H9 (cell line): ENCODE results near the gene TRAF2. TPM values are rescaled to one million over a fixed set of nuclear protein-coding genes. Genes with fewer than 3 reads are reported as not detected.

Experiments used
- DNase-seq: peaks from one replicate; pipeline ENCODE4 v3.0.0-alpha.2; 2017
- H2AFZ ChIP-seq: one replicate; pipeline ENCODE4 v1.6.1; 2013; ENCODE audit warnings: mild to moderate bottlenecking, low read length, control low read depth, moderate library complexity
- H2AK5ac ChIP-seq: 2 replicates; pipeline ENCODE4 v1.6.1; 2013; ENCODE audit warnings: low read length, control low read depth, mixed read lengths; ENCODE audit not compliant: insufficient read length
- H2BK120ac ChIP-seq: one replicate; pipeline ENCODE4 v1.6.1; 2013; ENCODE audit warnings: low read depth, mild to moderate bottlenecking, low read length, control low read depth, inconsistent platforms; ENCODE audit not compliant: poor library complexity, severe bottlenecking
- H2BK12ac ChIP-seq: 2 replicates; pipeline ENCODE4 v1.6.1; 2013; ENCODE audit warnings: low read length, control low read depth, mixed read lengths, low read depth; ENCODE audit not compliant: insufficient read length
- H2BK15ac ChIP-seq: 2 replicates; pipeline ENCODE4 v1.6.1; 2013; ENCODE audit warnings: low read depth, low read length, control low read depth
- H2BK20ac ChIP-seq: one replicate; pipeline ENCODE4 v1.6.1; 2013; ENCODE audit warnings: low read depth, mild to moderate bottlenecking, low read length, control low read depth, inconsistent platforms; ENCODE audit not compliant: poor library complexity, severe bottlenecking
- H2BK5ac ChIP-seq: 2 replicates; pipeline ENCODE4 v1.6.1; 2013; ENCODE audit warnings: low read length, control low read depth, mixed read lengths; ENCODE audit not compliant: insufficient read length
- H3K14ac ChIP-seq: 2 replicates; pipeline ENCODE4 v1.6.1; 2013; ENCODE audit warnings: low read length, control low read depth; ENCODE audit not compliant: insufficient read depth
- H3K18ac ChIP-seq: 2 replicates; pipeline ENCODE4 v1.6.1; 2013; ENCODE audit warnings: low read depth, mild to moderate bottlenecking, mixed read lengths, low read length, control low read depth; ENCODE audit not compliant: insufficient read length
- H3K23ac ChIP-seq: 2 replicates; pipeline ENCODE4 v1.6.1; 2013; ENCODE audit warnings: low read length, control low read depth, mixed read lengths, low read depth; ENCODE audit not compliant: insufficient read length
- H3K23me2 ChIP-seq: 2 replicates; pipeline ENCODE4 v1.6.1; 2013; ENCODE audit warnings: low read depth, mild to moderate bottlenecking, mixed read lengths, low read length, control low read depth; ENCODE audit not compliant: insufficient read length, poor library complexity, severe bottlenecking
- H3K27ac ChIP-seq: 2 replicates; pipeline ENCODE4 v1.5.1; 2013; ENCODE audit warnings: low read length, control low read depth, mixed read lengths, low read depth; ENCODE audit not compliant: insufficient read length
- H3K27me3 ChIP-seq: 2 replicates; pipeline ENCODE4 v1.6.1; 2013; ENCODE audit warnings: low read length, control low read depth, inconsistent platforms; ENCODE audit not compliant: insufficient read depth
- H3K4ac ChIP-seq: 2 replicates; pipeline ENCODE4 v1.6.1; 2013; ENCODE audit warnings: low read depth, mild to moderate bottlenecking, control low read depth, inconsistent platforms, low read length, moderate library complexity
- H3K4me1 ChIP-seq: 2 replicates; pipeline ENCODE4 v1.6.1; 2013; ENCODE audit warnings: low read length, control low read depth, inconsistent platforms; ENCODE audit not compliant: insufficient read depth
- H3K4me2 ChIP-seq: 2 replicates; pipeline ENCODE4 v1.6.1; 2013; ENCODE audit warnings: low read length, control low read depth, mixed read lengths; ENCODE audit not compliant: insufficient read length, insufficient read depth
- H3K56ac ChIP-seq: 2 replicates; pipeline ENCODE4 v1.6.1; 2013; ENCODE audit warnings: low read depth, mild to moderate bottlenecking, mixed read lengths, low read length, control low read depth; ENCODE audit not compliant: insufficient read length
- H3K79me1 ChIP-seq: 2 replicates; pipeline ENCODE4 v1.6.1; 2013; ENCODE audit warnings: low read depth, mild to moderate bottlenecking, moderate library complexity, low read length, control low read depth, inconsistent platforms; ENCODE audit not compliant: insufficient read depth, poor library complexity, severe bottlenecking
- H3K79me2 ChIP-seq: 2 replicates; pipeline ENCODE4 v1.6.1; 2013; ENCODE audit warnings: low read length, control low read depth, inconsistent platforms; ENCODE audit not compliant: insufficient read depth
- H3K9ac ChIP-seq: 2 replicates; pipeline ENCODE4 v1.6.1; 2013; ENCODE audit warnings: low read length, control low read depth, mixed read lengths; ENCODE audit not compliant: insufficient read length; ENCODE audit errors: extremely low read depth
- H3K9me3 ChIP-seq: one replicate; pipeline ENCODE4 v1.6.1; 2013; ENCODE audit warnings: low read depth, low read length, inconsistent platforms; ENCODE audit not compliant: control insufficient read depth
- H3T11ph ChIP-seq: one replicate; pipeline ENCODE4 v1.6.1; 2013; ENCODE audit warnings: mild to moderate bottlenecking, low read length, control low read depth, inconsistent platforms
- H4K20me1 ChIP-seq: one replicate; pipeline ENCODE4 v1.6.1; 2013; ENCODE audit not compliant: control insufficient read depth, insufficient read length, insufficient read depth
- H4K5ac ChIP-seq: 2 replicates; pipeline ENCODE4 v1.6.1; 2013; ENCODE audit warnings: low read depth, mild to moderate bottlenecking, mixed read lengths, low read length, control low read depth; ENCODE audit not compliant: insufficient read length
- H4K8ac ChIP-seq: replicated peaks from 2 replicates; pipeline ENCODE4 v1.6.1; 2013; ENCODE audit warnings: low read length, control low read depth, mixed read lengths, low read depth; ENCODE audit not compliant: insufficient read length
- H4K91ac ChIP-seq: 2 replicates; pipeline ENCODE4 v1.6.1; 2013; ENCODE audit warnings: low read depth, mild to moderate bottlenecking, moderate library complexity, mixed read lengths, low read length, control low read depth; ENCODE audit not compliant: insufficient read length
- H3K27ac Mint-ChIP-seq, 3 experiments: 2 replicates in 2 of 3; 3 replicates in 1 of 3; pipeline ENCODE4 v1.8.0; 2020 to 2021; ENCODE audit warnings: mixed read lengths in 3 of 3, mild to moderate bottlenecking in 1 of 3, moderate library complexity in 1 of 3
- H3K27me3 Mint-ChIP-seq: 2 replicates; pipeline ENCODE4 v1.8.0; 2021; ENCODE audit warnings: low read depth, mild to moderate bottlenecking, moderate library complexity, mixed read lengths
- H3K36me3 Mint-ChIP-seq, 3 experiments: 2 replicates in 2 of 3; 3 replicates in 1 of 3; pipeline ENCODE4 v1.8.0; 2020 to 2021; ENCODE audit warnings: low read depth in 3 of 3, mixed read lengths in 3 of 3; ENCODE audit not compliant: insufficient read depth in 1 of 3
- H3K4me1 Mint-ChIP-seq, 2 experiments: 2 replicates each; pipeline ENCODE4 v1.8.0; 2020; ENCODE audit warnings: mixed read lengths in 2 of 2
- H3K4me3 Mint-ChIP-seq, 2 experiments: 2 replicates in 1 of 2; 3 replicates in 1 of 2; pipeline ENCODE4 v1.8.0; 2020 to 2021; ENCODE audit warnings: mild to moderate bottlenecking in 2 of 2, mixed read lengths in 2 of 2, moderate library complexity in 1 of 2
- H3K9me3 Mint-ChIP-seq, 2 experiments: 2 replicates in 1 of 2; 3 replicates in 1 of 2; pipeline ENCODE4 v1.8.0; 2020; ENCODE audit warnings: mild to moderate bottlenecking in 2 of 2, mixed read lengths in 2 of 2, moderate library complexity in 1 of 2
- CTCF ChIP-seq: fragments of 200-600 bp; sonication (generic); conservative IDR thresholded peaks from 3 replicates; pipeline ENCODE4 v1.8.0; 2021; ENCODE audit warnings: antibody characterized with exemption, mild to moderate bottlenecking
- WGBS: extraction: QIAGEN DNeasy Blood & Tissue Kit; methylation state at CpG from one replicate; pipeline ENCODE4 v1.1.7; 2013; ENCODE audit warnings: missing lambda C conversion rate, low lambda C conversion rate, mixed read lengths; ENCODE audit not compliant: insufficient read length; ENCODE audit errors: extremely low coverage; 5-methylcytosine and 5-hydroxymethylcytosine counted together
- total RNA-seq: library from RNA; stranded (reverse); gene quantifications from 2 replicates; pipeline ENCODE4 v1.2.1, GENCODE V29; 2021

Gene TRAF2
- total RNA-seq, 1 experiment from 2014 or later, result 48.8 TPM

- Mint-ChIP-seq H3K4me1 (peaks cover 10 to 18% of the 10 kb centered on the region in 2 experiments), H3K36me3 (peaks cover 0 to 2% (median 0%) of the 10 kb centered on the region in 3 experiments; a peak in 2 of 7 replicates), H3K9me3 (no peaks in the 10 kb centered on the region), H3K4me3 (peak overlapping the region; percentile 68 to 74; a peak in 4 of 5 replicates), H3K27me3 (no peaks in the 10 kb centered on the region), H3K27ac (no peak overlapping the region)
- Histone ChIP-seq H2BK12ac (no peak overlapping the region), H3K27me3 (no peaks in the 10 kb centered on the region), H3K56ac (no peak overlapping the region), H4K5ac (no peak overlapping the region), H4K8ac (no peak overlapping the region), H3K9ac (no peak overlapping the region), H3K14ac (no peak overlapping the region), H2BK120ac (no peak overlapping the region), H2BK15ac (no peak overlapping the region), H3K9me3 (no peaks in the 10 kb centered on the region), H2AK5ac (no peak overlapping the region), H2BK20ac (no peak overlapping the region), H3K23ac (no peak overlapping the region), H3K4ac (no peak overlapping the region), H3K79me2 (no peaks in the 10 kb centered on the region), H3K18ac (no peak overlapping the region), H3K4me2 (no peak overlapping the region), H3K4me1 (no peaks in the 10 kb centered on the region), H2BK5ac (no peak overlapping the region), H4K91ac (no peak overlapping the region), H3K79me1 (no peaks in the 10 kb centered on the region), H3K23me2 (peaks cover 8% of the 10 kb centered on the region), H4K20me1 (no peaks in the 10 kb centered on the region), H3T11ph (no peak overlapping the region), H2AFZ (no peak overlapping the region), H3K27ac (no peak overlapping the region)
- peak; percentile 72 for TF ChIP-seq CTCF
- peak; percentile 77 for DNase-seq
- no CpG with 5 or more reads among the region's 15 CpGs for WGBS
Observed at GRCh38 chr9:136947955-136948510, 61.7 kb downstream of the TRAF2 start.
